Retina (tissue), 1 donor: Measurements from ENCODE around the gene EIF5AL1.
"Not testable (repeated sequence)": the region's sequence is repeated elsewhere in the genome, so short reads cannot be mapped to it uniquely, and the experiment has no call there.

Experiments used
- DNase-seq: peaks from one replicate; pipeline ENCODE4 v3.0.0-alpha.2; 2016

Gene EIF5AL1

GRCh38 chr10:79488336-79488735 lies 24.0 kb upstream of the EIF5AL1 start:
- no peak for DNase-seq

GRCh38 chr10:79488870-79489269 lies 23.5 kb upstream of the EIF5AL1 start:
- DNase-seq = no peak

DNA sequence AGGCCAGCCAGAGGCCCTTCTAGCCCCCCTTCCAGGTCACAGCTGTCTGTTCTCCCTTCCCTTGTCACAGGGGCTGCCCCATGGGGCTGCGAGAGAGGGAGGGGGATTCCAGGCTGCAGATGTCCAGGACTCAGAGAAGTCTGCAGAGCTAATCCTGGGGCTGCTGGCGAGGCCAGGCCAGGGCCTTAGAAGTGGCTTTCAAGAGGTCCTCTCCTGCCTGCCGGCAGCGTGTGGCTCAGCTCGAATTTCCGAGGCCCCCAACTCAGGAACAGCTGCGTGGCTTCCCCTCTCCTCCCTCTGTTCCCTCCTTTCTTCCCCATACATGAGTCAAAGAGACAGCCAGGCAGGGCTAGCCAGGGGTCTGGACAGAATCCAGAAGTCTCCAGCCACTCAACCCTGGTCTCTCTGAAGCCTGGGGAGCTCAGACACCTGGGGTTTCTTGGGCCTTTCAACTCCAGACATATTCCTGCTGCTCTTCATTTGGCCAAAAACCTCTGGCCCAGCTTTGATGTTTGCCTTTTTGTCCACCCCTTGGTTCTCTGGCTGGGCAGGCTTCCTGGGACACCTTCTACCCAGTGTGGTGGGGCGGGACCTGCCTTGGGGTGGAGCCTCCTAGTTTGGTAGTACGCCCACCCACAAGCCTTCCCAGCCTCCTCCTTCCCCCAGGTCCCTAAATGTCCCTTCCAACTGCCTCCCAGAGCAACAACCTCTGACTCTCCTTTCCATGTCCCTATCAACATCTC lies 21.8 kb upstream of the EIF5AL1 start:
- peak; percentile 44 for DNase-seq

DNA sequence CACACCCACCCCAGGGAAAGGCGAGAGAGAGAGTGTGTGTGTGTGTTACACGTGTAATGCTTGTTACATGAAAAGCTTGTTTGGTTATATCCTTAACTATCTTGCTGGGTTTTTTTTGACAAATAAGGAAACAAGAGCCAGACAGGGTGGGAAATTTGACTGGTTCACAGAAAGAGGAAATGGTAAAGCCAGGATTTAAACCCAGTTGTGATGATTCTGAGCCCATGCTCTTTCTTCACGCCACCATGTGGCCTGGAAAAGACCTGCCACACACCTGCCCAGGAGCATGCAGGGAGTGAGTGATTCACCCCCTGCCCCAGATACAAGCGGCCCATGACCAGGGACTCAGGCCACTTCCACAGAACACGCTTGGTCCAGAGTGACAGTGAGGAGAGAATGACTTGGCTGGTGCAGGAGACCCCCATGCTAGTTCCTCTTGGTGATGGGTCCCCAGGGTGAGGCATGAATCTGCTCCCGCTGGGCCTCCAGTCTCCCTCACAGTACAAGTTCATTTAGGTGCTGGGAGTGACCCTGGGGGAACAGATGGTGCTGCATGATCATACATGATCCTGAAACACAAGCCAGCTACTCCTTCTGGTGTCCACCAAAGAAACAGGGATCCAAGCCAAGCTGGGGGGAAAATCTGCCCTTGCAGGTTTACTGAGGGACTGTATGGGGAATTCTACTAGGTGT lies 21.0 kb upstream of the EIF5AL1 start:
- no peak for DNase-seq

- no peak for DNase-seq
Measured at GRCh38 chr10:79492256-79492655, 20.1 kb upstream of the EIF5AL1 start.

DNA sequence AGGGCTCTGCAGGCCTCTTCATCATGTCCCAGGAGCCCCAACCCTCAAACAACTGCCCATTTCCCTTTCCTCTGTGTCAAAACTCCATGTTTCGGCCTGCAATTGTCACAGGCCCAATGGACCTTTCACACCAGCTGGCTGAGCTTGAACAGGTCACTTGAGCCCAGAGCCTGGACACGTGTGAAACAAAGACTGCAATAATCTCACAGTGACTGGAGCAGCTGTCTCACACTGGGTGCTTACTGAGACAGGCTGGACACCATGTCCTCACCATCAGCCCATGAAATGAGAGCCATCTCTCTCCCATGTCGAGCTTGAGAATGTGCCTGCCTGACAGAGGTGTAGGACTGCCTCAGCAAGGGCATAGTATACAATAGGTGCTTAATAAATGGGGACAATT lies 19.5 kb upstream of the EIF5AL1 start:
- DNase-seq = no peak

- no peak for DNase-seq
Measured at GRCh38 chr10:79493806-79494205, 18.5 kb upstream of the EIF5AL1 start.

GRCh38 chr10:79494871-79495705 lies 17.2 kb upstream of the EIF5AL1 start:
- no peak for DNase-seq

DNA sequence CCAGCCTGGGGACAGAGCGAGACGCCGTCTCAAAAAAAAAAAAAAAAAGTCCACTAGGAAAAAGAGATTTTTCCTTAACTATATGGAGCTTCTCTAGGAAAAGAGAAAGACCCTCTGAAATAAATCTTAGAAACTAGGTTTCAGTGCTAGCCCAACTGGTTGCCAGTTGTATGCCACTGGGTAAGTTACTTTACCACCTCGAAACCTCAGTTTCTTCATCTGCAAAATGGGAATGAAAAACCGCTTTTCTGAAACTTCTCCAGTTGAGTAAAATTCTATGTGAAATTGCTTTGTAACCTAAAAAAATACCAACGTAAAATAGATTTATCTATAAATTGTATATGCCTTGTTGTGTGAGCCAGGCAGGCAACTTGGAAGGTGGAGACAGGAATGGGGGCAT lies 16.5 kb upstream of the EIF5AL1 start:
- DNase-seq = no peak

DNA sequence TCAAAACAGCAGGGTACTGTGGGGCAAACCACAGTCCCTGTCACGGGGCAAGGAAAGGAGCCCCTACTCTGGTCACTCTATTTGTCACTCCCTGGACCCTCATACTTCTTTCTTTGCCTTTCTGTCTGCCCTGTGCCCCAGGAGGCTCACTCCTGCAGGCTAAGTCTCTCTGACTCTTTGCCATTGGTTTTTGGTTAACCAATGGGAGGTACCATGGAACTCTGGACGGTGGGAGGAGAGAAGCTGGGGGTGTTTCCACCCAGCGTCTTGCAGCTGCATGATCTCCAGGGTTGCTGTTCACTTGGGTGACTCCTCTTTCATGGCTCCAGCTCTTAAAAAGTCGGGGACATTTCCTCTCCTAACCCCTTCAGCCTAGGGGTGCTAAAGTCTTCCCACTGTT lies 15.4 kb upstream of the EIF5AL1 start:
- DNase-seq = no peak

DNA sequence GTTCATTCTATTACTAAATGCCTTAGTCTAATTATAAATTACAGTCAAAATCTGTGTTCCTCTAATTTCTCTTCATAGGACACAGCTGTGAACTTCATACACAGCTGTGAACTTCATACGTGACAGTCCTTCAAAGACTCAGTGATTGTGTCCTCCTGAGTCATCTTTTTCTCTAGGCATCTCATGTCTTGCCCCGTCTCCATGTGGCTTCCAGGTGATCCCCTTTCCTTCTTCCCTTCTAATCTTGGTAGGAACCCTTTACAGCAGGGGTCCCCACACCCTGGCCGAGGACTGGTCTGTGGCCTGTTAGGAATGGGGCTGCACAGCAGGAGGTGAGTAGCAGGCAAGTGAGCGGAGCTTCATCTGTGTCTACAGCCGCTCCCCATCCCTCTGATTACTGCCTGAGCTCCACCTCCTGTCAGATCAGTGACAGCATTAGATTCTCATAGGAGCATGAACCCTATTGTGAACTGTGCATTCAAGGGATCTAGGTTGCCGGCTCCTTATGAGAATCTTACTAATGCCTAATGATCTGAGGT lies 14.0 kb upstream of the EIF5AL1 start:
- DNase-seq = no peak

DNA sequence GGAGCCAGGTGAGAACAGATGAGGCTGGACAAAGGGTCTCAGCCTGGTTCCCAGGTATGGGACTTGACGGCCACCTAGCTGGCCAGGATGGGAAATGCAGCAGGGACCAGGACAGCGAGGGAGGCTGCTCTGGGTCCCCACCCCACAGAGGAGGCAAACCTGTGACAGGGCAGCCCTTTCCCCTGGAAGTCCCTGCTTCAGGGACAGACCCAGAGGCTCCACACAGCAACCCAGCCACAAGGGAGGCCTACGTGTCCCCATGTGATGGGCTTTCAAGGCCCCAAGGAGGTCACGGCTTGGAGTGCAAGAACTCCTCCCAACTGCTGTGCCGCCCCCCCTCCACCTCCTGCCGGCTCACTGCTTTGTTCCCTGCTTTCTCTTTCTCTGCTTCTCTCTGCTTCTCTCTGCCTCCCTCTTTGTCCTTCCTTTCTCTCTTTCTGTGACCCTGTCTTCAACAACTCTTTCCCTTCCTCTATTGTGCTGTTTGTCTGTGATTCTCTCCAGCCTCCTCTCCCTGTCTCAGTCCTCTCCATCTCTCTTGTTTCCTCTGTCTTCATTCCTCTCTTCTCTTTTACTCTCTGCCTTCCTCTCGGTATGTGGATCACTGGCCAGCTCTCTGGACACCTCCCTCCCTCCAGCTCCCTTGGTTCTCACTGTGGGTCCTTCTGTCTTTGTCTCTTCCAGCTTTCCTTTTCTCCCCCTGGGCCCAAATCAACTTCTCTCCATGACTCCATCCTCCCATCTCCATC lies 9.6 kb upstream of the EIF5AL1 start:
- DNase-seq = peak; percentile 57

DNA sequence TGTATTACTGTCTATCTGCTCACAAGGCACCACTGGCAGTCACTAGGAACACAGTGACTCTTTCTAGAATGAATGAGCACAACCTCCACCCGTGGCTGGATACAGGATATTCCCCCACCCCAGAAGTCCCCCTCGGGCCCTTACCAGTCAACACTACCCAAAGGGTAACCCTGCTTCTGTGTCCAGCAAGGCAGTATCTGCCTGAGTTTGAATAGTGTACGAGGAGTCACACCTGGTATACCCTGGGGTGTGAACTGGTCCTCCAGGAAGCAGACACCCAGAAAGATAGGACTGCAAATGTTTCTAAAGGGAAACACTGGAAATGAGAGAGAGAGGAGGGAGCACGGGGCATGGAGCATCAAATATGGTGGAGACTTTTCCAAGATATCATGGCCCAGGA lies 8.5 kb upstream of the EIF5AL1 start:
- DNase-seq = not testable (repeated sequence)

GRCh38 chr10:79504483-79504882 lies 7.8 kb upstream of the EIF5AL1 start:
- not testable (repeated sequence) for DNase-seq

GRCh38 chr10:79505328-79505727 lies 7.0 kb upstream of the EIF5AL1 start:
- not testable (repeated sequence) for DNase-seq

DNA sequence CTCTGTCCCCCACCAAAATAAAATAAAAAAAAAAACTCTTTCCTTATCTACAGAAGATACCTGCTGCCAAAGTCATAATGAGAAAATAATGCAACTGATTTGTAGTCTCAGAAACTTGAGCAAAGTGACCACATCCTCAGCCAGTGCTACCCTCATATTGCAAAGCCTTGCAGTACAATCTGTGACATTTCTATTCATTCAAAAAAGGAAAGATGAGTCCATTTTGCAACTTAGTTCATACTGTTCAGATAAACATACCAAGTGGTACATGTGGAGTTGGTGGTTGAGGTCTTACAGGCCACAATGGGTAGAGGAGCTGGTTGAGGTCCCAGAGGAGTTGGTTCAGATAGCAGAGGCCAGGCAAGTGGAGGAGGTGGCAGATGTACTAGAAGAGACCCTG lies 6.5 kb upstream of the EIF5AL1 start:
- DNase-seq = no peak

DNA sequence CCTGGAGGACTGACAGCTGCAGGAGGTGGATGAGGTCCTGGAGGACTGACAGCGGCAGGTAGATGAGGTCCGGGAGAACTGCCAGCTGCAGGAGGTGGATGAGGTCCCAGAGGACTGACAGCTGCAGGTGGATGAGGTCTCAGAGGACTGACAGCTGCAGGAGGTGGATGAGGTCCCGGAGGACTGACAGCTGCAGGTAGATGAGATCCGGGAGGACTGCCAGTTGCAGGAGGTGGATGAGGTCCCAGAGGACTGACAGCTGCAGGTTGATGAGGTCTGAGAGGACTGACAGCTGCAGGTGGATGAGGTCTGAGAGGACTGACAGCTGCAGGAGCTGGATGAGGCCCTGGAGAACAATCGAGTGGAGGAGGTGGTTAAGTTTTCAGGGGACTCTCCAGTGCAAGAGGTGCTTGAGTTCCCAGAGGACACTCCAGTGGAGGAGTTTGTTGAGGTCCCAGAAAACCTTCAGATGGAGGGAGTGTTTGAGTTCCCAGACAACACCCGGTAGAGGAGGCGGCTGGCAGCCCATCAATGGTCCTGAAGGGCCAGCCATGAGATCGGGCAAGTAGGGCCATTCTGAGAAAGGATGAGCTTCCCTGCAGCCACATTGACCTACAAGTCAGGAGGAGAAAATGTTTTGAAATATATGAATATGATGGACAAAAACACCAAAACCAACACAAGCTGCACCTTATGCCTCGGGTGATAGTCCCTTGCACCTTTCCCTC lies 4.7 kb upstream of the EIF5AL1 start:
- no peak for DNase-seq

DNA sequence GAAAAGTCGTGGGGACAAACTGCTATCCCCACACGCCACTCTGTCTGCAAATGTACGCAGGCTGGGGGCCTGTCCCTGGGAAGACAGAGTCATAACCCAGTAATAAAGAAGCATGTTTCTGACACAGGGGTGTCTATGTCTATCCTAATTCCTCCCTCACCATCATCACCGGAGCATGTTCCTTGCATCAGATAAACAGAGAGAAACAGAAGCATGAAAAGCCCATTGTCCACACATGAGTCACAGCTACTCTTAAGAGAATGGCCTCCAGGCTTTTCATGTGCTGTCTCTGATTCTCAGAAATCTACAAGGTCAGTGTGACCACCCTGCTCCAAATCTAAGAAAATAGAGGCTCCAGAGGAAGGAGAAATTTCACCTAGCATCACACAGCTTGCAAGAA lies 4.1 kb upstream of the EIF5AL1 start:
- DNase-seq = not testable (repeated sequence)

DNA sequence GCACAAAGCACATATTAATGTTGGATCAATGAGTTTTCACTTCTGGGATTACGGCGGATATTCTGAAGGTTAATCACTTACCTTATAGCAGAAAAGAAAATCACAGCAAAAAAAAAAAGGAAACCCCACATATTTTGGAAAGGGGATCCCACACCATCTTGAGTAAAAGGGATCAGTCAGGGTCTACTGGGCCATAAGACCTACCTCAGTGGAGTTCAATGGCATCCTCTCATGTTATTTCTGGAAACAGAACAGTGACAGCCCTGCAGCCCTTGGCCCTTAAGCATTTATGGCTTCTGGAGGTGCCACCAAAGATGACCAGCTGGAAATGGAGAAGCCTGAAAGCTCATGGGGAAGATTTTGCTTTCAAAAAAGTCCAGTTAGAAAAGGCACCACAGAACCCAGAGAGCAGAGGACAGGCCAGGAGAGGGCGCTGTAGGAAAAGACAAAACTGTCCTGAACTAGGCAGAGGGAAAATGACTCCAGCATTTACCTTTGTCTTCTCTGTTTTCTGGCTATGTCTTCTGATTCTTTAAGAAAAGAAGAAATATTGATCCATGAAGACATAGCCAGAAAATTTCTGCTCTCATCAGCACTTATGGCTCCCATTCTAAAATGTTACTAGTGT lies 2.9 kb upstream of the EIF5AL1 start:
- DNase-seq = not testable (repeated sequence)

GRCh38 chr10:79509934-79510508 lies 2.3 kb upstream of the EIF5AL1 start:
- not testable (repeated sequence) for DNase-seq
